ENCODE data around the gene NKG7.

NKG7 gene

GRCh38 chr19:51391073-51391611, 18.7 kb upstream of the NKG7 start:
- no peak for DNase-seq (ENCODE audit: low spot score)

- no peak for DNase-seq (ENCODE audit: low spot score)
Measured at GRCh38 chr19:51389143-51389542, 16.7 kb upstream of the NKG7 start.

GRCh38 chr19:51387924-51388389, 15.5 kb upstream of the NKG7 start, which contains the start of gene LIM2:
TSS of gene LIM2 (minus strand) at chr19:51387974. CDS start at chr19:51387443, 531 bp downstream.
- DNase-seq (ENCODE audit: low spot score), result no peak

GRCh38 chr19:51386882-51387520, 14.5 kb upstream of the NKG7 start:
- DNase-seq (ENCODE audit: low spot score), result no peak

GRCh38 chr19:51382004-51382403, 9.6 kb upstream of the NKG7 start:
- no peak for DNase-seq (ENCODE audit: low spot score)

- no peak for DNase-seq (ENCODE audit: low spot score)
Measured at GRCh38 chr19:51380379-51380778, 7.9 kb upstream of the NKG7 start.

GRCh38 chr19:51377422-51377821, 5.0 kb upstream of the NKG7 start:
- DNase-seq (ENCODE audit: low spot score), result no peak

GRCh38 chr19:51375504-51376221, 3.2 kb upstream of the NKG7 start:
- peak; percentile 69 for DNase-seq (ENCODE audit: low spot score)

- no peak for DNase-seq (ENCODE audit: low spot score)
Measured at GRCh38 chr19:51372021-51372648, 319 bp downstream of the NKG7 start.

- no peak for DNase-seq (ENCODE audit: low spot score)
Measured at GRCh38 chr19:51371186-51371690, 1.2 kb downstream of the NKG7 start.

GRCh38 chr19:51370230-51370629, 2.2 kb downstream of the NKG7 start:
- DNase-seq (ENCODE audit: low spot score), result no peak

- no peak for DNase-seq (ENCODE audit: low spot score)
Measured at GRCh38 chr19:51368366-51369282, 3.8 kb downstream of the NKG7 start, which contains the start of gene CLDND2. TSS of gene CLDND2 (minus strand) at chr19:51369003. CDS start at chr19:51368577, 426 bp downstream.

GRCh38 chr19:51367565-51368365, 4.7 kb downstream of the NKG7 start:
- DNase-seq (ENCODE audit: low spot score), result peak; percentile 100

GRCh38 chr19:51367255-51367564, 5.2 kb downstream of the NKG7 start:
- DNase-seq (ENCODE audit: low spot score), result no peak

GRCh38 chr19:51366389-51367254, 5.8 kb downstream of the NKG7 start:
- peak; percentile 99 for DNase-seq (ENCODE audit: low spot score)

GRCh38 chr19:51365965-51366388, 6.5 kb downstream of the NKG7 start, which contains the start of gene ETFB:
TSS of gene ETFB (minus strand) at chr19:51366388. CDS start at chr19:51366326, 62 bp downstream.
- DNase-seq (ENCODE audit: low spot score), result no peak

GRCh38 chr19:51365211-51365964, 7.1 kb downstream of the NKG7 start:
- DNase-seq (ENCODE audit: low spot score), result no peak

- DNase-seq (ENCODE audit: low spot score), result no peak
Measured at GRCh38 chr19:51364200-51365106, 8.0 kb downstream of the NKG7 start.

All from activated CD4-positive, alpha-beta T cell treated with anti-CD3 and anti-CD28 coated beads, Interleukin-2, Interleukin-4, amounts not matched to agents 100 ng/mL and 50 ng/mL, durations not matched to agents 16 hours and 8 hours (primary cell).